Measurements from ENCODE around the gene RASAL2.

GRCh38 chr1:178048883-178049282 is 45.0 kb upstream of the RASAL2 start:
- TF ChIP-seq POLR2AphosphoS5 (IDR thresholded peaks at IDR 0.05): no peak
- no peak for TF ChIP-seq CTCF (IDR thresholded peaks at IDR 0.05 in 8 of 11, conservative IDR thresholded peaks at IDR 0.05 in 3 of 11)

Measured in spleen (tissue), 7 donors.